Neural cell (in vitro differentiated cells): ENCODE measurements around the gene RNF212. TPM values are rescaled to one million over a fixed set of nuclear protein-coding genes. Genes with fewer than 3 reads are reported as not detected.

Source experiments
- H2AFZ ChIP-seq: fragments of 200-600, 300-800 bp; sonication (generic), shearing (Covaris generic); 2 replicates; pipeline ENCODE4 v1.6.0; 2014; ENCODE audit warnings: low read depth, mild to moderate bottlenecking, antibody characterized with exemption, low read length, moderate library complexity
- H3F3A ChIP-seq: fragments of 200-600 bp; shearing (Covaris generic); 2 replicates; pipeline ENCODE4 v1.6.1; 2016; ENCODE audit warnings: mild to moderate bottlenecking, moderate library complexity, mixed read lengths, antibody characterized with exemption, low read length; ENCODE audit not compliant: insufficient read depth, poor library complexity, severe bottlenecking
- H3K27ac ChIP-seq: fragments of 200-600, 300-800 bp; sonication (generic), shearing (Covaris generic); 2 replicates; pipeline ENCODE4 v1.5.1; 2014; ENCODE audit warnings: mild to moderate bottlenecking, low read length, moderate library complexity
- H3K27me3 ChIP-seq: fragments of 300-800, 200-600 bp; sonication (generic), shearing (Covaris generic); 2 replicates; pipeline ENCODE4 v1.6.0; 2014; ENCODE audit warnings: mild to moderate bottlenecking, low read depth, low read length, moderate library complexity; ENCODE audit not compliant: insufficient read depth
- H3K36me3 ChIP-seq: fragments of 300-800, 200-600 bp; sonication (generic), shearing (Covaris generic); 2 replicates; pipeline ENCODE4 v1.5.1; 2014; ENCODE audit warnings: mild to moderate bottlenecking, antibody characterized with exemption, low read length, moderate library complexity; ENCODE audit not compliant: insufficient read depth
- H3K4me2 ChIP-seq: fragments of 300-800, 200-600 bp; sonication (generic), shearing (Covaris generic); 2 replicates; pipeline ENCODE4 v1.6.0; 2014; ENCODE audit warnings: mild to moderate bottlenecking, low read length
- H3K4me3 ChIP-seq: fragments of 300-800, 200-600 bp; sonication (generic), shearing (Covaris generic); 2 replicates; pipeline ENCODE4 v1.5.1; 2014; ENCODE audit warnings: mild to moderate bottlenecking, low read length, moderate library complexity
- H3K79me2 ChIP-seq: fragments of 200-600 bp; shearing (Covaris generic); replicated peaks from 2 replicates; pipeline ENCODE4 v1.6.0; 2014; ENCODE audit warnings: mild to moderate bottlenecking, low read length, moderate library complexity; ENCODE audit not compliant: insufficient read depth
- H3K9ac ChIP-seq: fragments of 300-800, 200-600 bp; sonication (generic), shearing (Covaris generic); 2 replicates; pipeline ENCODE4 v1.6.1; 2016; ENCODE audit warnings: mild to moderate bottlenecking, low read length, mixed read lengths
- H3K9me2 ChIP-seq: fragments of 200-600 bp; shearing (Covaris generic); 2 replicates; pipeline ENCODE4 v1.6.1; 2016; ENCODE audit warnings: mild to moderate bottlenecking, low read length, mixed read lengths; ENCODE audit not compliant: insufficient read depth
- H3K9me3 ChIP-seq: fragments of 200-600, 300-800 bp; sonication (generic), shearing (Covaris generic); 2 replicates; pipeline ENCODE4 v1.6.1; 2016; ENCODE audit warnings: mild to moderate bottlenecking, mixed run types, low read length, moderate library complexity, mixed read lengths
- H4K20me1 ChIP-seq: fragments of 200-600 bp; shearing (Covaris generic); 2 replicates; pipeline ENCODE4 v1.6.1; 2016; ENCODE audit warnings: mild to moderate bottlenecking, mixed run types; ENCODE audit not compliant: insufficient read depth
- EP300 ChIP-seq: fragments of 450-650 bp; conservative IDR thresholded peaks from 2 replicates; pipeline ENCODE4 v1.6.1; 2014; ENCODE audit warnings: antibody characterized with exemption, mild to moderate bottlenecking, moderate library complexity; ENCODE audit not compliant: poor library complexity, severe bottlenecking
- EZH2 ChIP-seq: fragments of 200-600, 300-800 bp; shearing (Covaris generic), sonication (generic); IDR thresholded peaks from 2 replicates; pipeline ENCODE4 v1.6.1; 2014; ENCODE audit warnings: antibody characterized with exemption, low read length, borderline replicate concordance, mild to moderate bottlenecking; ENCODE audit not compliant: insufficient read depth, poor library complexity, severe bottlenecking
- MXI1 ChIP-seq: fragments of 450-650 bp; conservative IDR thresholded peaks from 2 replicates; pipeline ENCODE4 v1.6.1; 2014; ENCODE audit warnings: antibody characterized with exemption, mild to moderate bottlenecking; ENCODE audit not compliant: poor library complexity, severe bottlenecking
- POLR2AphosphoS5 ChIP-seq: IDR thresholded peaks from 2 replicates; pipeline ENCODE4 v1.6.1; 2012
- RAD21 ChIP-seq: fragments of 450-650 bp; conservative IDR thresholded peaks from 2 replicates; pipeline ENCODE4 v1.6.1; 2014; ENCODE audit warnings: antibody characterized with exemption, mild to moderate bottlenecking, moderate library complexity
- SMC3 ChIP-seq: fragments of 450-650 bp; conservative IDR thresholded peaks from 2 replicates; pipeline ENCODE4 v1.6.1; 2014; ENCODE audit warnings: antibody characterized with exemption, mild to moderate bottlenecking, moderate library complexity; ENCODE audit not compliant: poor library complexity
- TAF1 ChIP-seq: IDR thresholded peaks from 2 replicates; pipeline ENCODE4 v1.6.1; 2012; ENCODE audit warnings: low read depth
- polyA plus RNA-seq: library from polyadenylated mRNA; depleted of rRNA; stranded (reverse); fragments of >200 nt; gene quantifications from 2 replicates; pipeline ENCODE4 v1.2.3, GENCODE V29; 2014
- TF ChIP-seq, protein P1 (sequence below): IDR thresholded peaks from 2 replicates; pipeline ENCODE4 v1.6.1; 2012; ENCODE audit warnings: borderline replicate concordance
- TF ChIP-seq, protein P2 (sequence below): fragments of 450-650 bp; IDR thresholded peaks from 2 replicates; pipeline ENCODE4 v1.5.1; 2014; ENCODE audit warnings: antibody characterized with exemption, mild to moderate bottlenecking, moderate library complexity; ENCODE audit not compliant: poor library complexity, severe bottlenecking

The RNF212 gene
- polyA plus RNA-seq, 1 donor from 2014 or later = 1.5 TPM

DNA sequence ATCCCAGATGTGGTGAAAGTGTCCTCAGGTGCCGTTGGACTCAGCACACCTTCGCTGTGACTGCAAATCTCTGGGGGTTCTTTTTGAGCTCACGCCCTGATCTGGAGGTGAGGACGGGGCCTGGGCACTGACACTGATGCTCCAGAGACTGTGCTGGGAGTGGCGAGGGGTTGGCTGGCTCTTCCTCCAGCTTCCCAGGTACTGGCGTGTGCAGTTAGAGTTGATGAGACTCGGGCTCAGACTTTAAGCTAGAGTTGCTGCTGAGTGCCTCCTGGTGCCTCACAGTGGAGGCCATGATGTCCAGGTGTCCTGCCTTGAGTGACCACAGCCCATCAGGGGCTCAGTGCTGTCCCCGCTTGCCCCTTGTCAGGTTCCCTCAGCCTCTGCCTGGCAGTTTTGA lies 42.7 kb upstream of the RNF212 start:
- Histone ChIP-seq H2AFZ (no peak overlapping the region), H3K4me2 (no peak overlapping the region), H3K4me3 (no peak overlapping the region), H3F3A (no peaks in the 10 kb centered on the region), H3K36me3 (no peaks in the 10 kb centered on the region), H3K9ac (no peak overlapping the region), H3K9me2 (no peaks in the 10 kb centered on the region), H3K79me2 (no peaks in the 10 kb centered on the region), H3K27ac (no peak overlapping the region), H3K27me3 (no peaks in the 10 kb centered on the region), H3K9me3 (peaks cover 9% of the 10 kb centered on the region), H4K20me1 (no peaks in the 10 kb centered on the region)
- TF ChIP-seq EP300 = no peak

DNA sequence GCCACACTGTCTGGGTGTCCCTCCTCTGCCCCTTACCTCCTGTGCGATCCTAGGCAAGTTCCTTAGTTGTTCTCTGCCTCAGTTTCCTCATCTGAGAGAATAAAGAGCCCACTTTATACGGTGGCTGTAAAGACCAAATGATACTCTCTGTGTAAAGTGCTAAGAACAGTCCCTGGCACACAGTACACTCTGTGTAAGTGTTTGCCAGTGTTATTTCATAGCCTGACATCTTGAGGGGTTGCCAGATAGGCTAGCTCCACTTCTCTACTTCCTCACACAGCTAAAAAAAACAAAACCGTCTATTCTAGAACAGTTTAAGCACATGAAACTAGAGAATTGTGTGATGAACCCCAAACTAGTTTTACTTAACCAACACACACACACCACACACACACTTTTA lies 42.0 kb upstream of the RNF212 start:
- Histone ChIP-seq H3K27me3 (no peaks in the 10 kb centered on the region), H3K9me3 (peaks cover 9% of the 10 kb centered on the region), H2AFZ (no peak overlapping the region), H3K9ac (no peak overlapping the region), H3F3A (no peaks in the 10 kb centered on the region), H3K27ac (no peak overlapping the region), H3K4me3 (no peak overlapping the region), H3K79me2 (no peaks in the 10 kb centered on the region), H3K4me2 (no peak overlapping the region), H4K20me1 (no peaks in the 10 kb centered on the region), H3K9me2 (no peaks in the 10 kb centered on the region), H3K36me3 (no peaks in the 10 kb centered on the region)
- TF ChIP-seq, protein P1, sequence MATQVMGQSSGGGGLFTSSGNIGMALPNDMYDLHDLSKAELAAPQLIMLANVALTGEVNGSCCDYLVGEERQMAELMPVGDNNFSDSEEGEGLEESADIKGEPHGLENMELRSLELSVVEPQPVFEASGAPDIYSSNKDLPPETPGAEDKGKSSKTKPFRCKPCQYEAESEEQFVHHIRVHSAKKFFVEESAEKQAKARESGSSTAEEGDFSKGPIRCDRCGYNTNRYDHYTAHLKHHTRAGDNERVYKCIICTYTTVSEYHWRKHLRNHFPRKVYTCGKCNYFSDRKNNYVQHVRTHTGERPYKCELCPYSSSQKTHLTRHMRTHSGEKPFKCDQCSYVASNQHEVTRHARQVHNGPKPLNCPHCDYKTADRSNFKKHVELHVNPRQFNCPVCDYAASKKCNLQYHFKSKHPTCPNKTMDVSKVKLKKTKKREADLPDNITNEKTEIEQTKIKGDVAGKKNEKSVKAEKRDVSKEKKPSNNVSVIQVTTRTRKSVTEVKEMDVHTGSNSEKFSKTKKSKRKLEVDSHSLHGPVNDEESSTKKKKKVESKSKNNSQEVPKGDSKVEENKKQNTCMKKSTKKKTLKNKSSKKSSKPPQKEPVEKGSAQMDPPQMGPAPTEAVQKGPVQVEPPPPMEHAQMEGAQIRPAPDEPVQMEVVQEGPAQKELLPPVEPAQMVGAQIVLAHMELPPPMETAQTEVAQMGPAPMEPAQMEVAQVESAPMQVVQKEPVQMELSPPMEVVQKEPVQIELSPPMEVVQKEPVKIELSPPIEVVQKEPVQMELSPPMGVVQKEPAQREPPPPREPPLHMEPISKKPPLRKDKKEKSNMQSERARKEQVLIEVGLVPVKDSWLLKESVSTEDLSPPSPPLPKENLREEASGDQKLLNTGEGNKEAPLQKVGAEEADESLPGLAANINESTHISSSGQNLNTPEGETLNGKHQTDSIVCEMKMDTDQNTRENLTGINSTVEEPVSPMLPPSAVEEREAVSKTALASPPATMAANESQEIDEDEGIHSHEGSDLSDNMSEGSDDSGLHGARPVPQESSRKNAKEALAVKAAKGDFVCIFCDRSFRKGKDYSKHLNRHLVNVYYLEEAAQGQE = no peak
- TF ChIP-seq, protein P2, sequence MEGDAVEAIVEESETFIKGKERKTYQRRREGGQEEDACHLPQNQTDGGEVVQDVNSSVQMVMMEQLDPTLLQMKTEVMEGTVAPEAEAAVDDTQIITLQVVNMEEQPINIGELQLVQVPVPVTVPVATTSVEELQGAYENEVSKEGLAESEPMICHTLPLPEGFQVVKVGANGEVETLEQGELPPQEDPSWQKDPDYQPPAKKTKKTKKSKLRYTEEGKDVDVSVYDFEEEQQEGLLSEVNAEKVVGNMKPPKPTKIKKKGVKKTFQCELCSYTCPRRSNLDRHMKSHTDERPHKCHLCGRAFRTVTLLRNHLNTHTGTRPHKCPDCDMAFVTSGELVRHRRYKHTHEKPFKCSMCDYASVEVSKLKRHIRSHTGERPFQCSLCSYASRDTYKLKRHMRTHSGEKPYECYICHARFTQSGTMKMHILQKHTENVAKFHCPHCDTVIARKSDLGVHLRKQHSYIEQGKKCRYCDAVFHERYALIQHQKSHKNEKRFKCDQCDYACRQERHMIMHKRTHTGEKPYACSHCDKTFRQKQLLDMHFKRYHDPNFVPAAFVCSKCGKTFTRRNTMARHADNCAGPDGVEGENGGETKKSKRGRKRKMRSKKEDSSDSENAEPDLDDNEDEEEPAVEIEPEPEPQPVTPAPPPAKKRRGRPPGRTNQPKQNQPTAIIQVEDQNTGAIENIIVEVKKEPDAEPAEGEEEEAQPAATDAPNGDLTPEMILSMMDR = no peak
- TF ChIP-seq TAF1 = no peak

DNA sequence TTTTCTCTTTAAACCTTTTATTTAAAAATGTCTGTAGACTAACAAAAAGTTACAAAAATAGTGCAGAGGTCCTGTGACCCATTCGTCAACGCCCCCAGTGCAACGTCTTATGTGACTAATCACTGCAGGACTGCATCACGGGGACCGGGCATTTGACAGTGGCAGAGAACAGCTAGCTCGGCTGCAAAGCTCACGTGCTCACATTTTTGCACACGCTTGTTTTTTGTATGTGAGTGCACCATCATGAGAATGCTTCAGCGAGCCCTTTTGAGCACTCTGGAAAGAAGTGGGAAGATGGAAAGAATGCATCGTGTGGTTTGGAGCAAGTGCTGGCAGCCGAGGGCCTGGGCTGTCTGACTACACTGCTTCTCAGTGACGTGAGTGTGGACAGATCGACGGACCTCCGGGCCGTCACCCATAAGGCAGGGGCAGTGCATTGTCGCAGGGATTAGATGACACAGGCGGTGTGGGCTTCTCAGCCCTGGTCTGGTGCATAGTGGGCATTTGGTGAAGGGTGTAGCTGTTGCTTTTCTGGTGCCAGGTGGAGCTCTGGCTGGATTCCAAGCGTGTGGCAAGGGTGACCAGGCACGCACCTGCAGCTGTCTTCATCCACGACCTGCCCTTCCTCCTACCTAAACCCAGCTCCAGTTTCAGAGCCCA lies 41.3 kb upstream of the RNF212 start:
- H3K9me2 ChIP-seq = no peaks in the 10 kb centered on the region
- no peak overlapping the region for H2AFZ ChIP-seq
- no peaks in the 10 kb centered on the region for H3K79me2 ChIP-seq
- H3K9ac ChIP-seq = no peak overlapping the region
- H3K27me3 ChIP-seq = no peaks in the 10 kb centered on the region
- H3K27ac ChIP-seq = no peak overlapping the region
- TF ChIP-seq, protein P2 = no peak
- TF ChIP-seq EZH2 (no peak), RAD21 (no peak), MXI1 (no peak), POLR2AphosphoS5 (no peak), TAF1 (no peak), EP300 (no peak), SMC3 (no peak)
- TF ChIP-seq, protein P1 = no peak
- H3F3A ChIP-seq = no peaks in the 10 kb centered on the region
- H3K36me3 ChIP-seq = no peaks in the 10 kb centered on the region
- H4K20me1 ChIP-seq = no peaks in the 10 kb centered on the region
- H3K4me2 ChIP-seq = no peak overlapping the region
- H3K4me3 ChIP-seq = no peak overlapping the region
- H3K9me3 ChIP-seq = peaks cover 9% of the 10 kb centered on the region
